Measurements from ENCODE around the gene FRMD4A. TPM values are rescaled to one million over a fixed set of nuclear protein-coding genes. Genes with fewer than 3 reads are reported as not detected.

FRMD4A gene
- total RNA-seq, 1 experiment from 2014 or later = 7.1 TPM

DNA sequence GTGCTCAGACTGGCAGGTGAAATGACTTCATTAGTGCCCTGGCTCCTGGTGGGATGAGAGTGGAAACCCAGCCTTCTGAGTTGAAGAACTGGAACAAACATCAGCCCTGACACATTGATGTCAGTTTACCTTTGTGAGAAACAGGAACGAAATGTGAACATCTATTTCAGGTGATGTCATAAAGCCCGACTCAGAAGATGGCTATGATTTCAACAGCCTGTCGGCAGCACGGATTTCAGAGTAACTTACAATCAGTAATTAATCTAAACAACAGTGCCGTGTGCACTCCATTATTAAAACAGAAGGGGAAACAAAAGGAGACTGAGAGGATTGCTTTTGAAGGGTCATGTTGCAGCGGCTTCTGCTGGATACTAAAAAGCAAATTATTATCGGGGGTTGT, 243.2 kb downstream of the FRMD4A start:
- no peak for DNase-seq
- Histone ChIP-seq H3K4me2 (ENCODE audit: low read length) (no peak overlapping the region), H3K9me3 (ENCODE audit: low read length) (no peaks in the 10 kb centered on the region), H3K79me2 (ENCODE audit: low read length) (no peaks in the 10 kb centered on the region), H3K4me1 (ENCODE audit: insufficient read depth, low read length) (no peaks in the 10 kb centered on the region), H2AFZ (ENCODE audit: low read length) (no peak overlapping the region), H3K27me3 (ENCODE audit: low read length) (no peaks in the 10 kb centered on the region), H3K36me3 (ENCODE audit: low read depth, low read length) (no peaks in the 10 kb centered on the region), H3K9ac (ENCODE audit: low read length) (no peak overlapping the region), H3K27ac (ENCODE audit: low read length) (no peak overlapping the region), H4K20me1 (ENCODE audit: low read length) (no peaks in the 10 kb centered on the region), H3K9me2 (replicated peaks; ENCODE audit: low read length) (no peaks in the 10 kb centered on the region), H3F3A (ENCODE audit: low read length, unreplicated experiment) (no peaks in the 10 kb centered on the region), H3K4me3 (ENCODE audit: low read length) (no peak overlapping the region)
- BruUV-seq (replicated peaks) = no TSS peak
- ChIA-PET CTCF (no interaction called here), POLR2A (ENCODE audit: unreplicated experiment) (no interaction called here)
- no peak for TF ChIP-seq EZH2phosphoT487 (IDR thresholded peaks at IDR 0.05; ENCODE audit: borderline replicate concordance, low read length)
- TF ChIP-seq, protein P1, sequence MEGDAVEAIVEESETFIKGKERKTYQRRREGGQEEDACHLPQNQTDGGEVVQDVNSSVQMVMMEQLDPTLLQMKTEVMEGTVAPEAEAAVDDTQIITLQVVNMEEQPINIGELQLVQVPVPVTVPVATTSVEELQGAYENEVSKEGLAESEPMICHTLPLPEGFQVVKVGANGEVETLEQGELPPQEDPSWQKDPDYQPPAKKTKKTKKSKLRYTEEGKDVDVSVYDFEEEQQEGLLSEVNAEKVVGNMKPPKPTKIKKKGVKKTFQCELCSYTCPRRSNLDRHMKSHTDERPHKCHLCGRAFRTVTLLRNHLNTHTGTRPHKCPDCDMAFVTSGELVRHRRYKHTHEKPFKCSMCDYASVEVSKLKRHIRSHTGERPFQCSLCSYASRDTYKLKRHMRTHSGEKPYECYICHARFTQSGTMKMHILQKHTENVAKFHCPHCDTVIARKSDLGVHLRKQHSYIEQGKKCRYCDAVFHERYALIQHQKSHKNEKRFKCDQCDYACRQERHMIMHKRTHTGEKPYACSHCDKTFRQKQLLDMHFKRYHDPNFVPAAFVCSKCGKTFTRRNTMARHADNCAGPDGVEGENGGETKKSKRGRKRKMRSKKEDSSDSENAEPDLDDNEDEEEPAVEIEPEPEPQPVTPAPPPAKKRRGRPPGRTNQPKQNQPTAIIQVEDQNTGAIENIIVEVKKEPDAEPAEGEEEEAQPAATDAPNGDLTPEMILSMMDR (conservative IDR thresholded peaks at IDR 0.05; ENCODE audit: low read depth, low read length) = no peak
- TF ChIP-seq EZH2 (IDR thresholded peaks at IDR 0.05; ENCODE audit: low read length, unreplicated experiment) = no peak
- intact Hi-C loops (cut with micrococcal nuclease) = no loop called here
- no peak for ATAC-seq

DNA sequence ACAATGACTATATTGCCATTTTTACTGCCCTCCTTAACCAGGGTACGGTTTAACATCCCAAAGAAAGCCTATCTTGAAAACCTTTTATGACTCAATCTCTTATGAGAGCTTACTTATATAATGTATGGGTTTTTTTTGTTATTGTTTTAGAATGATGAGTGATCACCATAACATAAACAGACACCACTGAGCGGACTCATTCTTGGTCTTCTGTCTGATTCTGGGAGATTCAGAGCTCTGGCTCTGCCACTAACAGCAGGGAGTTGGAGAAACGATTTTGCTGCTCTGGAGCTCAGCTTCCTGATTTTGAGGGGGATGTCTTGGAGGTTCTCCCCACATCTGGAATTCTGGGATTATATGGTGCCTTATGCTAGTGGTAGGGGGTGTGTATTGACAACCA, 244.1 kb downstream of the FRMD4A start:
- Histone ChIP-seq H3K4me2 (ENCODE audit: low read length) (no peak overlapping the region), H4K20me1 (ENCODE audit: low read length) (no peaks in the 10 kb centered on the region), H3K79me2 (ENCODE audit: low read length) (no peaks in the 10 kb centered on the region), H3K4me3 (ENCODE audit: low read length) (no peak overlapping the region), H3K27me3 (ENCODE audit: low read length) (no peaks in the 10 kb centered on the region), H2AFZ (ENCODE audit: low read length) (no peak overlapping the region), H3K9me3 (ENCODE audit: low read length) (no peaks in the 10 kb centered on the region), H3K4me1 (ENCODE audit: insufficient read depth, low read length) (no peaks in the 10 kb centered on the region), H3F3A (ENCODE audit: low read length, unreplicated experiment) (no peaks in the 10 kb centered on the region), H3K27ac (ENCODE audit: low read length) (no peak overlapping the region), H3K9me2 (replicated peaks; ENCODE audit: low read length) (no peaks in the 10 kb centered on the region), H3K36me3 (ENCODE audit: low read depth, low read length) (no peaks in the 10 kb centered on the region), H3K9ac (ENCODE audit: low read length) (no peak overlapping the region)
- DNase-seq (no peak), ATAC-seq (no peak)
- intact Hi-C loops (cut with micrococcal nuclease) = no loop called here
- CTCF ChIA-PET = no interaction called here
- POLR2A ChIA-PET (ENCODE audit: unreplicated experiment) = no interaction called here
- no TSS peak for BruUV-seq (replicated peaks)
- no peak for TF ChIP-seq EZH2 (IDR thresholded peaks at IDR 0.05; ENCODE audit: low read length, unreplicated experiment)
- TF ChIP-seq, protein P1 (conservative IDR thresholded peaks at IDR 0.05; ENCODE audit: low read depth, low read length) = no peak
- no peak for TF ChIP-seq EZH2phosphoT487 (IDR thresholded peaks at IDR 0.05; ENCODE audit: borderline replicate concordance, low read length)

DNA sequence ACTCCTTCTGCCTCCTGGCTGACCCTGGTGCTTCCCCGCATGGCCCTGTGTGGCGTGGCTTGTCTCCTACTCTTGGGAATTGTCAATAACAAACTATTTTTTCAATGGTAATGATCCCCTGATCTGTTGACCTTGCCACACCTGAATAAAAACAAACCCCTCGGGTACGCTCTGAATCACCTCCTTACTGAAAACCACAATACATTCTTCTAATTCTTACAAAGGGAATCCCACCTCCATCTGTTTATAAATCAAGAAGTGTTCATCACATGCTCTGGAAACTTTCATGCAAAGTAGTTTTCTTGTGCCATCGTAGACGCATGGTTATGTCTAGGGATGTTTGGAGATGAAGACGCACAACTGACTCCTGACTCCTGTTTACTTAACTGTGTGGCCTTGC, 245.8 kb downstream of the FRMD4A start:
- TF ChIP-seq, protein P1 (conservative IDR thresholded peaks at IDR 0.05; ENCODE audit: low read depth, low read length) = no peak
- TF ChIP-seq EZH2 (IDR thresholded peaks at IDR 0.05; ENCODE audit: low read length, unreplicated experiment) (no peak), EZH2phosphoT487 (IDR thresholded peaks at IDR 0.05; ENCODE audit: borderline replicate concordance, low read length) (no peak)
- Histone ChIP-seq H2AFZ (ENCODE audit: low read length) (no peak overlapping the region), H3K27ac (ENCODE audit: low read length) (no peak overlapping the region), H3K9me2 (replicated peaks; ENCODE audit: low read length) (no peaks in the 10 kb centered on the region), H3K9me3 (ENCODE audit: low read length) (no peaks in the 10 kb centered on the region), H3K79me2 (ENCODE audit: low read length) (no peaks in the 10 kb centered on the region), H3F3A (ENCODE audit: low read length, unreplicated experiment) (no peaks in the 10 kb centered on the region), H3K36me3 (ENCODE audit: low read depth, low read length) (no peaks in the 10 kb centered on the region), H3K4me1 (ENCODE audit: insufficient read depth, low read length) (no peaks in the 10 kb centered on the region), H3K4me3 (ENCODE audit: low read length) (no peak overlapping the region), H4K20me1 (ENCODE audit: low read length) (no peaks in the 10 kb centered on the region), H3K27me3 (ENCODE audit: low read length) (no peaks in the 10 kb centered on the region), H3K9ac (ENCODE audit: low read length) (no peak overlapping the region), H3K4me2 (ENCODE audit: low read length) (no peak overlapping the region)
- no TSS peak for BruUV-seq (replicated peaks)
- peak; percentile 43 for DNase-seq
- ChIA-PET CTCF (no interaction called here), POLR2A (ENCODE audit: unreplicated experiment) (no interaction called here)
- no peak for ATAC-seq
- intact Hi-C loops (cut with micrococcal nuclease) = no loop called here
